HEK293 (cell line): Measurements from ENCODE around the gene SETD4.

ENCODE experiments used
- CTCF ChIA-PET: fragments of 350-600 bp; formaldehyde crosslinking; extraction: SDS; loops from one replicate; lab custom pipeline; 2021; ENCODE audit warnings: antibody characterized with exemption; lab: Yijun Ruan, JAX
- POLR2A ChIA-PET: fragments of 300-600 bp; formaldehyde crosslinking; extraction: SDS; loops from one replicate; lab custom pipeline; 2020; ENCODE audit warnings: antibody characterized with exemption, inconsistent platforms; lab: Yijun Ruan, JAX
- H3K27ac ChIP-seq: fragments of 200-500 bp; sonication (Bioruptor generic); 2 replicates; pipeline ENCODE4 v1.5.1; 2014; ENCODE audit warnings: low read depth, low read length, control low read depth, inconsistent platforms; ENCODE audit errors: extremely low read depth
- H3K36me3 ChIP-seq, 2 experiments: fragments of 200-500 bp in 1 of 2; sonication (Bioruptor generic) in 1 of 2; 1 replicate in 1 of 2; 2 replicates in 1 of 2; pipeline ENCODE4 v1.5.1; 2014 to 2017; ENCODE audit warnings: inconsistent platforms in 2 of 2, low read length in 2 of 2; ENCODE audit not compliant: control insufficient read depth in 2 of 2, insufficient read depth in 1 of 2
- H3K4me1 ChIP-seq: fragments of 200-500 bp; sonication (Bioruptor generic); 2 replicates; pipeline ENCODE4 v1.5.1; 2014; ENCODE audit warnings: mild to moderate bottlenecking, low read length, inconsistent platforms; ENCODE audit not compliant: control insufficient read depth, insufficient read depth
- H3K4me3 ChIP-seq: 2 replicates; pipeline ENCODE4 v1.5.1; 2011; ENCODE audit warnings: low read depth, mild to moderate bottlenecking, control low read depth, low read length, moderate library complexity
- H3K9me3 ChIP-seq: fragments of 200-500 bp; sonication (Bioruptor generic); 2 replicates; pipeline ENCODE4 v1.5.1; 2014; ENCODE audit warnings: low read depth, low read length, inconsistent platforms; ENCODE audit not compliant: control insufficient read depth, insufficient read depth
- ATF2 ChIP-seq: fragments of 450-650 bp; formaldehyde crosslinking; IDR thresholded peaks from 2 replicates; pipeline ENCODE4 v1.5.1; 2016; ENCODE audit warnings: missing biosample characterization, missing genetic modification characterization, low read depth
- PATZ1 ChIP-seq: fragments of 450-650 bp; formaldehyde crosslinking; IDR thresholded peaks from 2 replicates; pipeline ENCODE4 v1.5.1; 2016; ENCODE audit warnings: missing biosample characterization, missing genetic modification characterization
- PRDM4 ChIP-seq: fragments of 450-650 bp; formaldehyde crosslinking; IDR thresholded peaks from 2 replicates; pipeline ENCODE4 v1.5.1; 2017; ENCODE audit warnings: missing biosample characterization, missing genetic modification characterization
- SP3 ChIP-seq: fragments of 450-650 bp; formaldehyde crosslinking; IDR thresholded peaks from 2 replicates; pipeline ENCODE4 v1.5.1; 2016; ENCODE audit warnings: missing biosample characterization, missing genetic modification characterization
- ZBTB11 ChIP-seq: fragments of 450-650 bp; formaldehyde crosslinking; conservative IDR thresholded peaks from 2 replicates; pipeline ENCODE4 v1.5.1; 2016; ENCODE audit warnings: low read depth, missing biosample characterization, missing genetic modification characterization
- ZFP3 ChIP-seq: fragments of 450-650 bp; formaldehyde crosslinking; IDR thresholded peaks from 2 replicates; pipeline ENCODE4 v1.5.1; 2016; ENCODE audit warnings: low read depth, missing biosample characterization, missing genetic modification characterization
- ZNF16 ChIP-seq: fragments of 450-650 bp; formaldehyde crosslinking; IDR thresholded peaks from 2 replicates; pipeline ENCODE4 v1.5.1; 2016; ENCODE audit warnings: low read depth, missing biosample characterization, missing genetic modification characterization
- ZNF518A ChIP-seq: fragments of 450-650 bp; formaldehyde crosslinking; conservative IDR thresholded peaks from 2 replicates; pipeline ENCODE4 v1.5.1; 2016; ENCODE audit warnings: low read depth, missing biosample characterization, missing genetic modification characterization
- ZNF548 ChIP-seq: fragments of 450-650 bp; formaldehyde crosslinking; IDR thresholded peaks from 2 replicates; pipeline ENCODE4 v1.5.1; 2016; ENCODE audit warnings: missing biosample characterization, missing genetic modification characterization
- ZNF561 ChIP-seq: fragments of 450-650 bp; IDR thresholded peaks from 2 replicates; pipeline ENCODE4 v1.5.1; 2018; ENCODE audit warnings: missing biosample characterization, missing genetic modification characterization, borderline replicate concordance
- ZNF596 ChIP-seq: fragments of 450-650 bp; IDR thresholded peaks from 2 replicates; pipeline ENCODE4 v1.5.0; 2018; ENCODE audit warnings: missing biosample characterization, mild to moderate bottlenecking, missing genetic modification characterization, moderate library complexity
- ZNF600 ChIP-seq: fragments of 450-650 bp; formaldehyde crosslinking; IDR thresholded peaks from 2 replicates; pipeline ENCODE4 v1.5.1; 2016; ENCODE audit warnings: missing biosample characterization, missing genetic modification characterization
- ZNF658 ChIP-seq: fragments of 450-650 bp; formaldehyde crosslinking; IDR thresholded peaks from 2 replicates; pipeline ENCODE4; 2016; ENCODE audit warnings: missing biosample characterization, missing genetic modification characterization
- ZXDB ChIP-seq: fragments of 450-650 bp; formaldehyde crosslinking; IDR thresholded peaks from 2 replicates; pipeline ENCODE4 v1.5.1; 2016; ENCODE audit warnings: missing biosample characterization, missing genetic modification characterization

The SETD4 gene

GRCh38 chr21:36044056-36044455, 16.3 kb downstream of the SETD4 start:
- Histone ChIP-seq H3K9me3 (no peaks in the 10 kb centered on the region), H3K36me3 (peaks cover 71 to 92% of the 10 kb centered on the region in 2 experiments), H3K27ac (no peak overlapping the region), H3K4me3 (no peak overlapping the region)
- CTCF ChIA-PET, result interaction anchor here (0.6 to 1.5 kb wide), 3 partner anchors 60 to 363 kb away, joined by 3 to 4 read pairs (median 4); no protein-coding TSS in a partner anchor
- TF ChIP-seq ZNF16 (tag by site-specific recombination) (no peak), ZNF658 (tag by site-specific recombination) (no peak), PATZ1 (tag by site-specific recombination) (no peak), ATF2 (tag by site-specific recombination) (no peak), ZNF561 (tag by site-specific recombination) (no peak), ZXDB (tag by site-specific recombination) (no peak), ZBTB11 (tag by site-specific recombination) (no peak), ZNF518A (tag by site-specific recombination) (no peak), ZFP3 (tag by site-specific recombination) (no peak)
- TF ChIP-seq, all 188 proteins: peak for 0
- H3K4me1 ChIP-seq, result no peaks in the 10 kb centered on the region
- POLR2A ChIA-PET, result no interaction called here

GRCh38 chr21:36041910-36042309, 18.4 kb downstream of the SETD4 start:
- Histone ChIP-seq H3K4me3 (no peak overlapping the region), H3K4me1 (no peaks in the 10 kb centered on the region), H3K9me3 (no peaks in the 10 kb centered on the region), H3K36me3 (peaks cover 74 to 91% of the 10 kb centered on the region in 2 experiments), H3K27ac (no peak overlapping the region)
- ChIA-PET POLR2A (no interaction called here), CTCF (interaction anchor here (0.6 to 0.7 kb wide), 5 partner anchors 14 to 1675 kb away, joined by 3 read pairs; no protein-coding TSS in a partner anchor)
- no peak for TF ChIP-seq ZNF600 (tag by site-specific recombination)
- no peak for TF ChIP-seq ZNF548 (tag by site-specific recombination)
- TF ChIP-seq ZNF518A (tag by site-specific recombination), result no peak
- no peak for TF ChIP-seq ZNF596 (tag by site-specific recombination)
- TF ChIP-seq PRDM4 (tag by site-specific recombination), result no peak
- no peak for TF ChIP-seq SP3 (tag by site-specific recombination)
